Body of pancreas (tissue), 4 donors: ENCODE results near the gene DRICH1. TPM values are rescaled to one million over a fixed set of nuclear protein-coding genes. Genes with fewer than 3 reads are reported as not detected.
"Not testable (repeated sequence)": the region's sequence is repeated elsewhere in the genome, so short reads cannot be mapped to it uniquely, and the experiment has no call there.

ENCODE experiments used
- ATAC-seq: fragments of 150-250 bp; one replicate; pipeline ENCODE4 v1.9.1; 2016
- DNase-seq, 4 donors: peaks; one replicate each; pipeline ENCODE4 v3.0.0-alpha.2; 2019
- H3K27ac ChIP-seq, 4 donors: fragments of 200-600 bp; sonication (generic); 1 replicate in 3 of 4; 2 replicates in 1 of 4; pipeline versions ENCODE4 v1.5.1 to v1.6.1; 2016 to 2019; ENCODE audit warnings: mild to moderate bottlenecking in 1 of 4, mixed read lengths in 1 of 4, moderate library complexity in 1 of 4
- H3K27me3 ChIP-seq, 2 donors: fragments of 200-600 bp; sonication (generic); one replicate each; pipeline ENCODE4 v1.6.0; 2016; ENCODE audit warnings: mild to moderate bottlenecking in 1 of 2
- H3K36me3 ChIP-seq, 2 donors: fragments of 200-600 bp; sonication (generic); replicated peaks in 1 of 2; 2 replicates each; pipeline ENCODE4 v1.5.1; 2016; ENCODE audit warnings: low read depth in 2 of 2; ENCODE audit not compliant: insufficient read depth in 1 of 2
- H3K4me1 ChIP-seq: fragments of 200-600 bp; sonication (generic); one replicate; pipeline ENCODE4 v1.6.0; 2016
- H3K4me3 ChIP-seq, 2 donors: fragments of 200-600 bp; sonication (generic); 1 replicate in 1 of 2; 2 replicates in 1 of 2; pipeline ENCODE4 v1.5.1; 2016 to 2019
- H3K9me3 ChIP-seq, 3 donors: fragments of 200-600 bp; sonication (generic); 1 replicate in 2 of 3; 2 replicates in 1 of 3; pipeline ENCODE4 v1.5.1; 2016
- CTCF ChIP-seq, 7 experiments: fragments of 450-650 bp in 4 of 7; fragments of 200-600 bp in 3 of 7; sonication (generic) in 3 of 7; IDR thresholded peaks; one replicate each; pipeline ENCODE4 v1.5.1; 2016 to 2019; ENCODE audit warnings: antibody characterized with exemption in 7 of 7
- POLR2A ChIP-seq, 3 donors: fragments of 450-650 bp; IDR thresholded peaks; one replicate each; pipeline ENCODE4 v1.6.1; 2016; ENCODE audit warnings: antibody characterized with exemption in 3 of 3, mild to moderate bottlenecking in 2 of 3
- WGBS, 2 donors: methylation state at CpG; one replicate each; pipeline ENCODE4 v1.1.5; 2017; 5-methylcytosine and 5-hydroxymethylcytosine counted together
- intact Hi-C: fragments of 100-400 bp; cut with DNase I; formaldehyde crosslinking; loops from one replicate; pipeline ENCODE4 v1.15.1; 2023
- total RNA-seq, 2 donors: library from RNA; depleted of rRNA; stranded (reverse); fragments of >200 nt; gene quantifications; one replicate each; pipeline ENCODE4 v1.1.0, GENCODE V29; 2016

Gene DRICH1
- total RNA-seq, 2 donors from 2014 or later, result not detected

GRCh38 chr22:23622634-23623033 lies 9.5 kb downstream of the DRICH1 start:
- Histone ChIP-seq H3K27ac (no peak overlapping the region), H3K36me3 (no peaks in the 10 kb centered on the region), H3K9me3 (no peaks in the 10 kb centered on the region), H3K4me3 (no peak overlapping the region), H3K27me3 (no peaks in the 10 kb centered on the region), H3K4me1 (peaks cover 10% of the 10 kb centered on the region)
- intact Hi-C loops, result no loop called here
- TF ChIP-seq POLR2A (IDR thresholded peaks at IDR 0.05) (no peak), CTCF (IDR thresholded peaks at IDR 0.05) (no peak)
- no peak for ATAC-seq
- 59 to 83% methylated on average over 2 of the region's 2 CpGs for WGBS, 2 donors
- no peak for DNase-seq

- H3K27ac ChIP-seq, ATAC-seq, DNase-seq, H3K9me3 ChIP-seq, intact Hi-C loops, H3K27me3 ChIP-seq, H3K36me3 ChIP-seq, H3K4me3 ChIP-seq: not testable (repeated sequence)
- 89 to 94% methylated on average over 1 to 2 of the region's 2 CpGs for WGBS, 2 donors
- H3K4me1 ChIP-seq, result peaks cover 10% of the 10 kb centered on the region
Observed at GRCh38 chr22:23621916-23622315, 10.2 kb downstream of the DRICH1 start.

- Histone ChIP-seq H3K4me1 (peaks cover 10% of the 10 kb centered on the region), H3K36me3 (no peaks in the 10 kb centered on the region), H3K27me3 (no peaks in the 10 kb centered on the region), H3K27ac (no peak overlapping the region), H3K4me3 (no peak overlapping the region), H3K9me3 (no peaks in the 10 kb centered on the region)
- TF ChIP-seq CTCF (IDR thresholded peaks at IDR 0.05) (no peak), POLR2A (IDR thresholded peaks at IDR 0.05) (no peak)
- 82 to 96% methylated on average over 9 of the region's 9 CpGs for WGBS, 2 donors
- no peak for DNase-seq
- ATAC-seq, result no peak
- intact Hi-C loops, result no loop called here
Observed at GRCh38 chr22:23621082-23621780, 10.9 kb downstream of the DRICH1 start.

- DNase-seq, result no peak
- H3K4me1 ChIP-seq, result no peaks in the 10 kb centered on the region
- no peak overlapping the region for H3K27ac ChIP-seq
- intact Hi-C loops, result no loop called here
- TF ChIP-seq POLR2A (IDR thresholded peaks at IDR 0.05) (no peak), CTCF (IDR thresholded peaks at IDR 0.05) (no peak)
- no peaks in the 10 kb centered on the region for H3K9me3 ChIP-seq
- no peaks in the 10 kb centered on the region for H3K27me3 ChIP-seq
- H3K36me3 ChIP-seq, result no peaks in the 10 kb centered on the region
- no peak overlapping the region for H3K4me3 ChIP-seq
- ATAC-seq, result no peak
- WGBS, 2 donors, result 79 to 82% methylated on average over 7 of the region's 7 CpGs
Observed at GRCh38 chr22:23613193-23613972, 18.7 kb downstream of the DRICH1 start.

- H3K9me3 ChIP-seq, result no peaks in the 10 kb centered on the region
- H3K27ac ChIP-seq, result no peak overlapping the region
- H3K36me3 ChIP-seq, result no peaks in the 10 kb centered on the region
- no peak overlapping the region for H3K4me3 ChIP-seq
- no peaks in the 10 kb centered on the region for H3K4me1 ChIP-seq
- ATAC-seq (no peak), DNase-seq (no peak)
- intact Hi-C loops, result no loop called here
- TF ChIP-seq CTCF (IDR thresholded peaks at IDR 0.05), result no peak
- no peak for TF ChIP-seq POLR2A (IDR thresholded peaks at IDR 0.05)
- no peaks in the 10 kb centered on the region for H3K27me3 ChIP-seq
- WGBS, 2 donors, result 88 to 91% methylated on average over 12 of the region's 12 CpGs
Observed at GRCh38 chr22:23609983-23610781, 21.9 kb downstream of the DRICH1 start.
